Hepatocyte (in vitro differentiated cells): ENCODE data around the gene STX18. TPM values are rescaled to one million over a fixed set of nuclear protein-coding genes. Genes with fewer than 3 reads are reported as not detected.
"Not testable (repeated sequence)": the region's sequence is repeated elsewhere in the genome, so short reads cannot be mapped to it uniquely, and the experiment has no call there.

Experiments
- DNase-seq: peaks from one replicate; pipeline ENCODE4 v3.0.0-alpha.2; 2016; ENCODE audit warnings: low spot score
- H2AFZ ChIP-seq: fragments of 200-600 bp; sonication (generic); 2 replicates; pipeline ENCODE4 v1.6.0; 2016; ENCODE audit warnings: antibody characterized with exemption, mild to moderate bottlenecking
- H3K27ac ChIP-seq: fragments of 200-600 bp; sonication (generic); 2 replicates; pipeline ENCODE4 v1.5.1; 2016; ENCODE audit warnings: mild to moderate bottlenecking
- H3K27me3 ChIP-seq: fragments of 200-600 bp; sonication (generic); 2 replicates; pipeline ENCODE4 v1.6.1; 2016
- H3K36me3 ChIP-seq: fragments of 200-600 bp; sonication (generic); replicated peaks from 2 replicates; pipeline ENCODE4 v1.5.1; 2016; ENCODE audit warnings: low read depth; ENCODE audit not compliant: insufficient read depth
- H3K4me1 ChIP-seq: fragments of 200-600 bp; sonication (generic); 2 replicates; pipeline ENCODE4 v1.5.1; 2016; ENCODE audit warnings: mild to moderate bottlenecking, moderate library complexity; ENCODE audit not compliant: insufficient read depth
- H3K4me2 ChIP-seq: fragments of 200-600 bp; sonication (generic); 2 replicates; pipeline ENCODE4 v1.6.0; 2016
- H3K4me3 ChIP-seq: fragments of 200-600 bp; sonication (generic); 2 replicates; pipeline ENCODE4 v1.5.1; 2016; ENCODE audit warnings: mild to moderate bottlenecking
- H3K79me2 ChIP-seq: fragments of 200-600 bp; sonication (generic); 2 replicates; pipeline ENCODE4 v1.6.0; 2017; ENCODE audit warnings: mild to moderate bottlenecking
- H3K9me2 ChIP-seq: fragments of 200-600 bp; sonication (generic); replicated peaks from 2 replicates; pipeline ENCODE4 v1.6.0; 2017; ENCODE audit warnings: mild to moderate bottlenecking; ENCODE audit not compliant: insufficient read depth
- H3K9me3 ChIP-seq: fragments of 200-600 bp; sonication (generic); 2 replicates; pipeline ENCODE4 v1.5.1; 2016; ENCODE audit warnings: low read depth, mild to moderate bottlenecking
- H4K20me1 ChIP-seq: fragments of 200-600 bp; sonication (generic); 2 replicates; pipeline ENCODE4 v1.6.0; 2016; ENCODE audit warnings: mild to moderate bottlenecking; ENCODE audit not compliant: insufficient read depth, poor library complexity, severe bottlenecking
- CTCF ChIP-seq: fragments of 200-600 bp; sonication (generic); IDR thresholded peaks from 2 replicates; pipeline ENCODE4 v1.5.1; 2016; ENCODE audit warnings: antibody characterized with exemption, mild to moderate bottlenecking; ENCODE audit not compliant: poor library complexity
- EZH2 ChIP-seq: fragments of 200-600 bp; sonication (generic); IDR thresholded peaks from 2 replicates; pipeline ENCODE4 v1.6.1; 2016; ENCODE audit warnings: antibody characterized with exemption, mild to moderate bottlenecking, borderline replicate concordance
- EZH2phosphoT487 ChIP-seq: fragments of 200-600 bp; sonication (generic); IDR thresholded peaks from one replicate; pipeline ENCODE4 v1.6.1; 2018; ENCODE audit warnings: antibody characterized with exemption, mild to moderate bottlenecking, low read depth, moderate library complexity; ENCODE audit not compliant: unreplicated experiment, severe bottlenecking
- WGBS: methylation state at CpG from one replicate; pipeline ENCODE4 v1.1.6; 2016; ENCODE audit warnings: low lambda C conversion rate; ENCODE audit errors: missing lambda C conversion rate; 5-methylcytosine and 5-hydroxymethylcytosine counted together
- polyA plus RNA-seq: library from polyadenylated mRNA; unstranded; fragments of >200 nt; fragmentation: Nextera tagmentation; extraction: Ambion mirVana; gene quantifications from 2 replicates; pipeline ENCODE4 v1.2.1, GENCODE V29; 2016
- total RNA-seq: library from RNA; depleted of rRNA; stranded (reverse); fragments of >200 nt; gene quantifications from 2 replicates; pipeline ENCODE4 v1.2.3, GENCODE V29; 2014

Gene STX18
- total and polyA plus RNA-seq, 2 experiments from 2014 or later, result 32.1 to 54.3 TPM

DNA sequence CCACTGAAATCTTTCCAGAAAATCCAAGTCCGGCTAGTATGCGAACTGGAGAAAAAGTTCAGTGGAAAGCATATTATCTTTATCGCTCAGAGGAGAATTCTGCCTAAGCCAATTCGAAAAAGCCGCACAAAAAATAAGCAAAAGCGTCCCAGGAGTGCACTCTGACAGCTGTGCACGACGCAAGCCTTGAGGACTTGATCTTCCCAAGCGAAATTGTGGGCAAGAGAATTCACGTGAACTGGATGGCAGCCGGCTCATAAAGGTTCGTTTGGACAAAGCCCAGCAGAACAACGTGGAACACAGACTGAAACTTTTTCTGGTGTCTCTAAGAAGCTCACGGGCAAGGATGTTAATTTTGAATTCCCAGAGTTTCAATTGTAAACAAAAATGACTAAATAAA lies 34.4 kb downstream of the STX18 start:
- H4K20me1 ChIP-seq, result peaks cover 13% of the 10 kb centered on the region
- no peak for DNase-seq
- H3K79me2 ChIP-seq, result peaks cover 73% of the 10 kb centered on the region
- H3K36me3 ChIP-seq, result no peaks in the 10 kb centered on the region
- H3K27me3 ChIP-seq, result no peaks in the 10 kb centered on the region
- H3K4me3 ChIP-seq, result no peak overlapping the region
- H2AFZ ChIP-seq, result no peak overlapping the region
- peaks cover 18% of the 10 kb centered on the region for H3K4me1 ChIP-seq
- no peaks in the 10 kb centered on the region for H3K9me2 ChIP-seq
- no peak for TF ChIP-seq EZH2phosphoT487
- no peak for TF ChIP-seq EZH2
- TF ChIP-seq CTCF, result no peak
- peak overlapping the region; percentile 49 for H3K27ac ChIP-seq
- 70% methylated on average over 14 of the region's 14 CpGs for WGBS
- no peaks in the 10 kb centered on the region for H3K9me3 ChIP-seq
- peak overlapping the region; percentile 61 for H3K4me2 ChIP-seq

DNA sequence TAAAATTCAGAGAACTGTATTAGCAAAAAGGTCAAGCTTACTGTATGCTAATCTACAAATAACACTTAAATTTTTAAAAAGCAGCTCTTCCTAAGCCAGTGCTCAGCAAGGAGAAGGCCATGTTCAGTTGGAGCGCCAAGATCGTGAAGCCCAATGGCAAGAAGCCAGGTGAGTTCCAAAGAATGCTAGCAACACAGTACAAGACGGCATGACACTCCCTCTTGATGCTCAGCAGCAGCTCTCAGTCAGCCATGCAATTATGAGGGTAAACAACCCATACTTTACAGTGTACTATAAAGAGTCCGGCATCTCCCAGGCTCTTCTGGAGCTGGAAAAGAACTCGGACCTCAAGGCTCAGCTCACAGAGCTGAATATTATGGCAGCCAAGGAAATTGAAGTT lies 34.9 kb downstream of the STX18 start:
- H3K4me2 ChIP-seq, result peak overlapping the region; percentile 61

GRCh38 chr4:4505211-4505610 lies 36.6 kb downstream of the STX18 start:
- not testable (repeated sequence) for H3K9me3 ChIP-seq, H2AFZ ChIP-seq, H3K27me3 ChIP-seq, H3K4me2 ChIP-seq, DNase-seq, H3K9me2 ChIP-seq, H3K36me3 ChIP-seq, H3K27ac ChIP-seq, H3K4me1 ChIP-seq, H3K4me3 ChIP-seq
- peaks cover 13% of the 10 kb centered on the region for H4K20me1 ChIP-seq
- 88% methylated on average over 9 of the region's 9 CpGs for WGBS
- H3K79me2 ChIP-seq, result peaks cover 71% of the 10 kb centered on the region

More for the DNA sequence above, 34.9 kb downstream of the STX18 start:
- Histone ChIP-seq H3K27ac (peak overlapping the region; percentile 49), H3K9me2 (no peaks in the 10 kb centered on the region), H3K9me3 (no peaks in the 10 kb centered on the region), H2AFZ (no peak overlapping the region), H3K36me3 (no peaks in the 10 kb centered on the region), H3K4me3 (no peak overlapping the region), H3K79me2 (peaks cover 72% of the 10 kb centered on the region), H3K27me3 (no peaks in the 10 kb centered on the region), H3K4me1 (peaks cover 18% of the 10 kb centered on the region), H4K20me1 (peaks cover 13% of the 10 kb centered on the region)
- 65% methylated on average over 5 of the region's 5 CpGs for WGBS
- TF ChIP-seq EZH2 (no peak), EZH2phosphoT487 (no peak), CTCF (no peak)
- peak; percentile 15 for DNase-seq

DNA sequence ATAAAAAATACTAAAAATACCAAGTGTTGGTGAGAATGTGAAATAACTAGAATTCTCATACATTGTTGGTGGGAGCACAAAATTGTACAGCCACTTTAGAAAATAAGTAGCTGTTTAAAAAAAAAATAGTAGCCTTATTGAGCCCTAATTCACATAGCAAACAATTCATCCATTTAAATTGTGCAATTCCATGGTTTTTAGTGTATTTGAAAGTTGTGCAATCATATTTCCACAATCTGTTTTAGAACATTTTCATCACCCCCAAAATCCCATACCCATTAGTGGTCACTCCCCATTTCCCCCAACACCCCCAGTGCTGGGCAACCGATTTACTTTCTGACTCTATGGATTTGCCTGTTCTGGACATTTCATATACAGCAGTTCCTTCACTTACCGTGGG lies 37.1 kb downstream of the STX18 start:
- no peak overlapping the region for H3K27ac ChIP-seq
- no peak overlapping the region for H3K4me3 ChIP-seq
- no peak for TF ChIP-seq CTCF
- no peak for TF ChIP-seq EZH2phosphoT487
- no peak for TF ChIP-seq EZH2
- H4K20me1 ChIP-seq, result peaks cover 17% of the 10 kb centered on the region
- no peak overlapping the region for H3K4me2 ChIP-seq
- H3K4me1 ChIP-seq, result peaks cover 10% of the 10 kb centered on the region
- no peaks in the 10 kb centered on the region for H3K27me3 ChIP-seq
- H2AFZ ChIP-seq, result no peak overlapping the region
- no peaks in the 10 kb centered on the region for H3K36me3 ChIP-seq
- no peaks in the 10 kb centered on the region for H3K9me3 ChIP-seq
- peaks cover 71% of the 10 kb centered on the region for H3K79me2 ChIP-seq
- WGBS, result 98% methylated on average over 2 of the region's 2 CpGs
- no peaks in the 10 kb centered on the region for H3K9me2 ChIP-seq
- DNase-seq, result no peak
